Pons (tissue), 1 donor: ENCODE results near the gene KRT35.

Experiments
- DNase-seq: peaks from one replicate; pipeline ENCODE4 v3.0.0-alpha.2; 2016; ENCODE audit warnings: low spot score

Gene KRT35

DNA sequence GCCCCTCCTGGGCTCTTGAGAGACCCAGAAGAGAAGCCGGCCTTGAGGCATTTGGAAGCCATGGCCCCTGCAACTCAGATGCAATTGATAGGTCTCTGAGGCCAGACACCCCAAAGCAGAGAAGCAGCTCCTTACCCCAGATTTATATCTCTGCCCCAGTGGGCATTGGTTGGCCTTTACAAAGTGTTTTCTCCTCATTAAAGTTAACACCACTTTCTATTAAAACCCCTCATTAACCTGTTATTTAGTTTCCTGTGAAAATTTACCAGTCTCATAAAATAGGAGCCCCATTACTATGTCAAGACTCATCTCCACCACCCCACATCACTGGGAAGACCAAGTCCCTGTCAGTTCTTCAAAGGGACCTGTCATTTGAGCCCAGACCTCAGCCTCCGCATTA lies at the start of gene KRT35:
KRT35 (minus strand) TSS at position 116 of the 400 bp plus-strand sequence; CDS start at position 62, 54 bp downstream.
- no peak for DNase-seq

DNA sequence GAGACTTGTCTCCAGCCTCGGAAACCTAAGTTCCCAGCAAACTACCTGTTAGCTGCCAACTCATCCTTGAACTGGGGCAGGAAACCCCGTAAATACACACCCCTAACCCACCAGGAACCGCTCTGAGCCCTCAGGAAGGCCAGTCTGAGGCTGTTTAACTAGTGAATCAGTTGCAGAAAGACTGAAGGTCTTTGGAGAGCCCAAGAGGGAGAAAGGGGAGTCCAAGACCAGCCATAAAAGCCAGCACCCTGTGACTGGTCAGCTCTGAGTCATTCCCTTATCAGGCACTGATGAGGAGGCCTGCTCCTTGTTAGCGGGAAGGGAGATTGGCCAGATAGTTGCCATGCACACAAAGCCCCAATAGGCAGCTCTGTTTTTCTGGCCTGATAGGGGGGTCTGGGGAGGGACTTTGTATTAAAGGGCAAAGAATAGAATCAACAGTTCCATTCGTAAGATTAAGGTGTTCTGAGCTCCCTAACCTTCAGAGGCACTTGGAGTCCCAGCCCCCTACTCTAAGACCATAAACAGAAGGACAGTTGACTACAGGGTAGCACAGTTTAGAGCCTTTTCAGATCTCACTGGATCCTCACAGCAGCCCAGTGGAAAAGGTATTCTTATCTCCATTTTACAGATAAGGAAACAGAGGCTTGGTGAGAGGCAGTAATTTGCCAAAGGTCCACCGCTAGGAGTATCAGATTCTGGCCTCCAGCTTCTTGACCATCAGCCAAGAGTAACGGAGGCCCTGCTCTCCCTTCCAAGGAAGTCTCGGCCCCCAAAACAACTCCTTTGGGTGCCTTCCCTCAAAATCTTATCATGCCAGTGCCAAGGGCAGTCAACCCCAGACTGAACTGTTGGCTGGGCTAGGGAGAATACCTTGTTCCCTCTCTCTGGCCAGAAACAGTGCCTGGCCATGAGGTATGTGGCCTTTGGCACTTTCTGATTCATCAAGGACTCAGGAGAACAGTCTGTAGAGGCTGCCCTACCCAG lies 49.4 kb upstream of the KRT35 start:
- no peak for DNase-seq

- no peak for DNase-seq
Measured at GRCh38 chr17:41529491-41529915, 48.6 kb upstream of the KRT35 start.

GRCh38 chr17:41528959-41529353 lies 48.0 kb upstream of the KRT35 start:
- no peak for DNase-seq

- no peak for DNase-seq
Measured at GRCh38 chr17:41527063-41528023, 46.4 kb upstream of the KRT35 start.

- no peak for DNase-seq
Measured at GRCh38 chr17:41524261-41524660, 43.3 kb upstream of the KRT35 start.

DNA sequence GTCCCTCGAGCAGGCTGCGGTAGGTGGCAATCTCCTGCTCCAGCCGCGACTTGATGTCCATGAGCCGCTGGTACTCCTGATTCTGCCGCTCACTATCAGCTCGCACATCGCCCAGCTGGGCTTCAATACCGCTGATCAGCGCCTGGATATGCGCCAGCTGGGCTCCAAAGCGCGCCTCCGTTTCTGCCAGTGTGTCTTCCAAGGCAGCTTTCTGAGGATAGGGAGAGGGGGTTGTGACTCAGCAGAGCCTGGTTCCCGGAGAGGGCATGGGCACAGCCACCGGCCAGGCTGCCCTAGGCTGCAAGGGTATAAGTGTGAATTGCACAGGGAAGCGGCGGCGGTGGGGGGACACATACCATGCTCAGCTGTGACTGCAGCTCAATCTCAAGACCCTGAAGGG lies 42.8 kb upstream of the KRT35 start:
- no peak for DNase-seq

DNA sequence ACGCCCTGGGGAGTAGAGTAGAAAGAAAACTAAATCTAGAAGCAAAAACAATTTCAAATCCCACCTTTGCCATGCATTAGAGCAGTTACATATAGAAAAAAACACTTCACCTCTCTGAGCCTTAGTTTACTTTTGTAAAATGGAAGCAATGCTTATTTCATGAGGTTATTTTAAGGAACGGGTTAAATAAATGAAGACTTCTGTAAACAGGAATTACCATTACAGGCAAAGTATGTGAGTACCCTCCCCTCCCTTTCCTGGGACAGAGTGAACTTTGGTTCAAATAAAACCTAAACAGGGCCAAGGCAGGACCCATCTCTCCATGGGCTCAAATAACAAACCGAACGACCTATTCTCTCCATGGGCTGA lies 42.3 kb upstream of the KRT35 start:
- DNase-seq, result no peak

DNA sequence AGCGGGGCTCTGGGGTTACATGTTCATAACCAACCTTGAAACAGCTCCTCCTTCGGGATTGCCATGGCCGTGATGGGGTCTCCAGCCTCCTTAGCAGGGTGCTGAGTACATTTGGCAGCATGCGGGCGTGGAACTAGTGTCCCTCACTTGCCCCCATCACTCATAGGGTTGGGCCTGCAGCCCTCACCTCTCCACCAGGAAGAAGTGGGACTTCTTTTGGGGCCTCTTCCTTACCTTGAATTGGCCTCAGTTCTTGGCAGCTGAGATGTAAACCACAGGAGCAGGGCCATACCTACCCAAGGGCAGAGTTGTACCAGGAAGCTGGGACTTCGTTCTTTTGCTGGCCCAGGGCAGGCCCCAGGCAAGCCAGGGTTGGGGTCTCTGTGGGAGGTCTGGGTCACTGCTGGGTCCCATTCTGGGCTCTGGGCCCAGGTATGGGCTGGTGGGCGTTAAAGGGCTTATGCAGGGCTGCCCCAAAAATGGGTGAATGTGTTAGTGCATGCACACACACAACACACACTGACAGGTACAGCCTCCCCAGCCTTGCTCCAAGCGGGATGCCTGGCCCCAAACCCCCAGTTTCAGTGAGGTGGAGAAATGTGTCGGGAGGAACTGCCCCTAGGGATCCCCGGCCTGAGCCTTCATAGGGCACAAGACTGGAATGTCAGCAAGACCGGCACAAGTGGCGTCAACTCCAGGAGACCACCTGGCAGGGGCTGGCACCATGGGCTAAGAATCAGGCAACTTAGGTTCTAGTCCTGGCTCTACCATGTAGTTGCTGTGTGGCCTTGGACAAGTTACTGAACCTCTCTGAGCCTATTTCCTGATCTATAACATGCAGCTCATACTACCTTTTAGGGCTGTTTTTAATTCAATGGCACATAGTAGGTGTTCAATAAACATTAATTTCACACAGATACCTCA lies 41.6 kb upstream of the KRT35 start:
- no peak for DNase-seq

DNA sequence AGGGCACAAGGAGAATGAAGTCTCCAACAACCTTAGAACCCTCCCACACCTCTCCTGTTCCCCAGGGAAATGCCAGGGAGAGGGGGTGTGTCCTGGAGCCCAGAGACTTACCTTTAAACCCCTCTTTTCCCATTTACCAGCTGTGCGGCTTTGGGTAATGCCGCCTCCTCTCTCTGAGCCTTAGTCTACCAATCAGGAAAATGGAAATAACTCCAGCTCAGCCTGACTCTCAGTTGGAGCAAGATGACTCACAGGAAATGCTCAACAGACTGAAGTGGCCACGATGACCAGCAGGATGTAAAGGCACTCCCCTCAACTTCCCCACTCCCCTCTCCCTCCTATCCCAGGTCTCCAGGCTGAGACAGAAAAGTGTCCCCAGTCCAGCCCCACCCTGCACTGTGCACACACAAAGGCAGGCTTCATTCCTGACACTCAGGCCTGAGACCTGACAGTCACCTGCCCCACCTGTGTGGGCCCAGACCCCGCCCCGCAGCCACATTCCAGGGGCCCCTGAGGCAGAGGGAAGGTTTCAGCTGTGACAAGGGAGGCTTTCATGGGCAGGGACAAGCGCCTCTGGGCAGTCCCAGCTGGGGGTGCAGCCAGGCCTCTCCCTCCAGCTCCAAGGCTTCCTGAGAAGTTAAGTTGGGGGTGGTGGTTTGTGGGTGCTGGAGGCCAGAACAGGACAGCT lies 40.8 kb upstream of the KRT35 start:
- DNase-seq, result no peak

GRCh38 chr17:41520821-41521521 lies 40.0 kb upstream of the KRT35 start:
- DNase-seq, result no peak

GRCh38 chr17:41519501-41520224 lies 38.7 kb upstream of the KRT35 start:
- DNase-seq, result no peak

DNA sequence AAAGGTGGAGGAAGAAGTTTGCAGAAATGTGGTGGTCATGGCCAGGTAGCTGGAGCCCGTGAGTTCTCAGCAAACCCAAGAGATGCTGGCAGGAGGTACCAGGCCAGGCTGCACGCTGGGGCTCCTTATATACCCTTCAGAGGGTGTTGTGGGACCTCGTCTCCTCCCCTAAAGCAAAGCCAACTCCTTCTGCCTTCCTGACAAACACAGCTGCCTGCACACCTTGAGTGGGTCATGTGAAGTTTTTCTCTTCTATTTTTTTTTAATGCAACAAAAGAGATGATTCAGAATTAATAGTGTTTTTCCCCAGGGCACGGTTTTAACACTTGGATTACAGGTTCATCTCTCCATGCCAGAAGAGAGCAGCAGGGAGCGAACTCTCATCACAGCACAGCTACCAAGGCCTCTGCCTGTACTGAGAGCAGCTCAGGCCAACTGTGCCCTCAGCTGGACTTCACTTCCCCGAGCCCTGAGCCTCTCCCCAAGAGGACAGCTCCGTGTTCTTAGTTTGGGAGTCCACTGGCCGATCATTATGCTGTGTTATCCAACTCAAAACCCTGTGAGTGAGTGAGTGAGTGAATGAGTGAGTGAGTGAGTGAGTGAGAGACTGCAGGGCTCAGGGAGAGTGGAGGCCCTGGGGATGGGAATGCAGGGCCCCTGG lies 38.0 kb upstream of the KRT35 start, which contains the start of gene KRT15:
KRT15 (minus strand) TSS at position 102 of the 661 bp plus-strand sequence; CDS start at position 39, 63 bp downstream.
- DNase-seq, result no peak

DNA sequence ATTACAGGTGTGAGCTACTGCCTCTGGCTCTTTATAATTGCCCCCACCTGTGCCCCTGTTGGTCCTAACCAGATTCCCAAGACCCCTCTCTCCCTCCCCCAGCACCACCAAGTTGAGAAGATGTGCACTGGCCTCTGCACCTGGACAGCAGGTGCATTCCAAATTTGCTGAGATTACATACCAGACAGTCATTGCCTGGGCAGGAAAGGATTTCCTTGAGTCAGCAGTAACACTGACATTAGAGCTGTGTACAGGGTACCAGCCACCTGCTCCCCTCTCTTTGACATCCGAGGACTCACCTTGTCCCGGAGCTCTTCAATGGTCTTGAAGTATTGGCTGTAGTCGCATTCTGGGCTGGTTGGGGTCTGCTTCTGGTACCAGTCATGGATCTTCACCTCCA lies 37.1 kb upstream of the KRT35 start:
- DNase-seq, result no peak

GRCh38 chr17:41516830-41517283 lies 35.9 kb upstream of the KRT35 start:
- no peak for DNase-seq

GRCh38 chr17:41516147-41516829 lies 35.3 kb upstream of the KRT35 start:
- no peak for DNase-seq

- DNase-seq, result no peak
Measured at GRCh38 chr17:41513168-41513547, 32.2 kb upstream of the KRT35 start.

GRCh38 chr17:41512546-41513167 lies 31.7 kb upstream of the KRT35 start:
- DNase-seq, result no peak
